Measurements from ENCODE around the gene GRK5.

GRK5 gene

DNA sequence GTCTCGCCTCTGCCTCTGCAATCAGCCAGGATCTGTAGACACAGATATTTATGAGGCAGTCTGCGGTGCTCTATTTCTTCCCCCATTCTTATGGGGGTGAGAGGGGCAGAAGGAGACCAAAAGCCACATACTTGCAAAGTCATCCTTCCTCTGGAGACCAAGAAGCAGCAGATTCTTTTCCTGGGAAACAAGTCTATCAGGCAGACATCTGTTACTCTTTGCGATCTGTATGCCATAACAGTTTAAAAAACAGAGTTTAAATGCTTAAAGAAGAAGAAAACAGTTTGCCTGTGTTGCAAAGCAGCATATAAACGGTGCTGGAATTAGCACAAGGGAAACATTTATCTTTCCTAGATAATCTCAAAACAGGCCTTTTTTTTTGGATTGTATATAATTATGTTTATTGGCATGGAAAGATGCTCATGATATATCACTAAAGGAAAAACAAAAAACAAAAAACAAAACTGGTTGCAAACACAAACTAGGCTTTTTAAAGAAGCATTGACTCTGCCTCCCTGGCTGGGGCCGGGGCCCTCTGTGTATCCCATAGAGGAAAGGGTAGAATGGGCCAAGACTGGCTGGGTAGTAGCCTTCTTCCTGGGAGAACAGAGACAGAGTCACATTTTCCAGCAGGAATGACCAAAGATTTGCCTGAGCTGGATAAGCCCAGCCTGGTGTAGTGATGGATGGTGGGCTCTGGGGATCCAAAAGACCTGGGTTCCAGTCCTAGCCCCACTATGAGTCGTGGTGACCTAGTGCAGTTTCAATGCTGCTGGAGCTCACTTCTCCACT lies 284.8 kb downstream of the GRK5 start:
- no peak overlapping the region for H3K4me3 ChIP-seq (ENCODE audit: low read depth, low read length)
- TF ChIP-seq, protein P1, sequence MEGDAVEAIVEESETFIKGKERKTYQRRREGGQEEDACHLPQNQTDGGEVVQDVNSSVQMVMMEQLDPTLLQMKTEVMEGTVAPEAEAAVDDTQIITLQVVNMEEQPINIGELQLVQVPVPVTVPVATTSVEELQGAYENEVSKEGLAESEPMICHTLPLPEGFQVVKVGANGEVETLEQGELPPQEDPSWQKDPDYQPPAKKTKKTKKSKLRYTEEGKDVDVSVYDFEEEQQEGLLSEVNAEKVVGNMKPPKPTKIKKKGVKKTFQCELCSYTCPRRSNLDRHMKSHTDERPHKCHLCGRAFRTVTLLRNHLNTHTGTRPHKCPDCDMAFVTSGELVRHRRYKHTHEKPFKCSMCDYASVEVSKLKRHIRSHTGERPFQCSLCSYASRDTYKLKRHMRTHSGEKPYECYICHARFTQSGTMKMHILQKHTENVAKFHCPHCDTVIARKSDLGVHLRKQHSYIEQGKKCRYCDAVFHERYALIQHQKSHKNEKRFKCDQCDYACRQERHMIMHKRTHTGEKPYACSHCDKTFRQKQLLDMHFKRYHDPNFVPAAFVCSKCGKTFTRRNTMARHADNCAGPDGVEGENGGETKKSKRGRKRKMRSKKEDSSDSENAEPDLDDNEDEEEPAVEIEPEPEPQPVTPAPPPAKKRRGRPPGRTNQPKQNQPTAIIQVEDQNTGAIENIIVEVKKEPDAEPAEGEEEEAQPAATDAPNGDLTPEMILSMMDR (IDR thresholded peaks at IDR 0.05; ENCODE audit: low read depth, low read length): no peak
- no peaks in the 10 kb centered on the region for H3K27me3 ChIP-seq (ENCODE audit: insufficient read depth, low read depth, severe bottlenecking)
- no peak for DNase-seq
- no peaks in the 10 kb centered on the region for H3K9me3 ChIP-seq (ENCODE audit: severe bottlenecking)
- no peak overlapping the region for H3K27ac ChIP-seq
- no peaks in the 10 kb centered on the region for H3K36me3 ChIP-seq

DNA sequence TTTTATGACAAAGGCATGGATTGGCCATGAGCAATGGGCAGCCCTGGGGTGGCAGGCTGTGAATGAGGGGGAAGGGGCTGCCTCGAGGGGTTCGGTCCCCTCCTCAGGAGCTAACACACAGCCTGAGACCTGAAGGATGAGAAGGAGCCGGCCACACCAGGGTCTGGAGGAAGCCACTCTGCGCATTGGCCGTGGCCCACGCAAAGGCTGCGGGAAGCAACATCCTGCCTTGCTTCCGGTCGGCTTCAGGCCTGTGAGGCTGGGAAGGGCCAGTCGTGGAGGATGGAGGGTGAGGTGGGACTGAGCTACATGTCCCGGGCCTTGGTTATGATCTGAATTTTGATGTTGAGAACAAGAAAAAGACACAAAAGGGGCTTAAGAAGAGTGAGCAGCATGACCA lies 285.8 kb downstream of the GRK5 start:
- Histone ChIP-seq H3K27ac (no peak overlapping the region), H3K27me3 (ENCODE audit: insufficient read depth, low read depth, severe bottlenecking) (no peaks in the 10 kb centered on the region), H3K9me3 (ENCODE audit: severe bottlenecking) (no peaks in the 10 kb centered on the region), H3K4me3 (ENCODE audit: low read depth, low read length) (no peak overlapping the region), H3K36me3 (no peaks in the 10 kb centered on the region)
- TF ChIP-seq, protein P1 (IDR thresholded peaks at IDR 0.05; ENCODE audit: low read depth, low read length): no peak
- no peak for DNase-seq

DNA sequence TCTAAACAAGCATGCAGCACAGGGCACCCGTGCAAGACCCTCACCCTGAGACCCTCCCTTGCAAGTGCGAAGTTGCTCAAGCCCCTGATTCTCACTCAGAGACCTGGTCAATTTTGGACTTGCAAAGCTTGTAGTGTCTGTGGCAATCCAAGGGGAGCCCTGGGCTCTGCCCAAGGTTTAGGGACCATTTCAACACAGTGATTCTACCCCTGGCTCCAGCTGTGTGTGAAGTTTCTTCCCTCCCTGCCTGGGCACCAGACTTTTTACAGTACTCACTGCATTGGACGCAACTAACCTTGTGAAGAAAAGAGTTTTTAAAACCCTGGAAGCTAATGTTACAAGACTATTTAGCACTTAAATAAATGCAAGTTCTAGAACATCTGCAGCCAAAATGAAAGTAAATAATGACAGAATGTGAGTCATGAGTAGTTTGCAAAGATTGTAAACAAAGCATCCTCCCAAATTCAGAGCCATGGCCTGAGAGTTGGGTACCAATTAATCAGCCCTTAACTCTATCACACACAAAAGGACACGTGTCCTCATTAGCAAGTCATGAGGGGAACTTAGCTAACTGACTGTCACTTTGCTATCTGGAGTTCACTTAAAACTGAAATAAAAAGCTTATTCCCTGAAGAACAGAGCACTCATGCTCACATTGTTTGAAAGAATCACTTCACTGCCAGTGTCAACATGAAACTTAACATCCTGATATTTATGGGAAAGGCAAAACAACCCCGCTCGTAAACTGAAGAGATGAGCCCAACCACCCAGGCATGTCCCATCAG lies 287.1 kb downstream of the GRK5 start:
- Histone ChIP-seq H3K36me3 (peaks cover 5% of the 10 kb centered on the region; the same call in 1 of the 2 replicates), H3K9me3 (ENCODE audit: severe bottlenecking) (no peaks in the 10 kb centered on the region), H3K27me3 (ENCODE audit: insufficient read depth, low read depth, severe bottlenecking) (no peaks in the 10 kb centered on the region), H3K4me3 (ENCODE audit: low read depth, low read length) (no peak overlapping the region), H3K27ac (no peak overlapping the region)
- no peak for DNase-seq
- TF ChIP-seq, protein P1 (IDR thresholded peaks at IDR 0.05; ENCODE audit: low read depth, low read length): no peak

- TF ChIP-seq, protein P1 (IDR thresholded peaks at IDR 0.05; ENCODE audit: low read depth, low read length): no peak
- no peak for DNase-seq
- H3K4me3 ChIP-seq (ENCODE audit: low read depth, low read length): no peak overlapping the region
- no peaks in the 10 kb centered on the region for H3K9me3 ChIP-seq (ENCODE audit: severe bottlenecking)
- no peak overlapping the region for H3K27ac ChIP-seq
- H3K36me3 ChIP-seq: peaks cover 7% of the 10 kb centered on the region; the same call in 1 of the 2 replicates
- no peaks in the 10 kb centered on the region for H3K27me3 ChIP-seq (ENCODE audit: insufficient read depth, low read depth, severe bottlenecking)
These were observed 287.7 kb downstream of the GRK5 start for GRCh38 chr10:119495021-119495505.

DNA sequence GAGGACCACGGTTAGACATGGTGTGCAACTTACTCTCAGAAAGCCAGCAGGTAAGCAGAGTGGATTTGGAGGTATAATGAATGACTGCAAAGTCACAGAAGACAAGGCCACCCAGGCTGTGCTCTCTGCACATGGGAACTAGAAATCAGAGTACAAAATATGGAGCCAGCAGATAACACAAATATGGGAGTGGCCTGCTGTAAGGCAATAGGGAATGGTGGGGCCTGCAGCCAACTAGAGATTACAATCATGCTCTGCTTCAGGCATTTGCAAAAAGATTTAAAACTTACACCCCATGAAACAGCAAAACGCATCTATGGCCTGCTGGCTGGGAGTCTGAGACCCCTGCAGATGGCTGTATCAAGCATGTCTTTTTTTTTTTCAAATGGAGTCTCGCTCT lies 288.2 kb downstream of the GRK5 start:
- no peak for DNase-seq
- Histone ChIP-seq H3K9me3 (ENCODE audit: severe bottlenecking) (no peaks in the 10 kb centered on the region), H3K4me3 (ENCODE audit: low read depth, low read length) (no peak overlapping the region), H3K27ac (no peak overlapping the region), H3K36me3 (peaks cover 7% of the 10 kb centered on the region; the same call in 1 of the 2 replicates), H3K27me3 (ENCODE audit: insufficient read depth, low read depth, severe bottlenecking) (no peaks in the 10 kb centered on the region)
- TF ChIP-seq, protein P1 (IDR thresholded peaks at IDR 0.05; ENCODE audit: low read depth, low read length): no peak
